HG02678 (cell line): ENCODE data around the gene C1orf159.
"Not testable (repeated sequence)": the region's sequence is repeated elsewhere in the genome, so short reads cannot be mapped to it uniquely, and the experiment has no call there.

Experiments used
- ATAC-seq: cut with Tn5 transposase; IDR thresholded peaks from one replicate; pipeline ENCODE4 v1.9.1; 2021; ENCODE audit warnings: mild to moderate bottlenecking, moderate library complexity; ENCODE audit not compliant: unreplicated experiment

C1orf159 gene

DNA sequence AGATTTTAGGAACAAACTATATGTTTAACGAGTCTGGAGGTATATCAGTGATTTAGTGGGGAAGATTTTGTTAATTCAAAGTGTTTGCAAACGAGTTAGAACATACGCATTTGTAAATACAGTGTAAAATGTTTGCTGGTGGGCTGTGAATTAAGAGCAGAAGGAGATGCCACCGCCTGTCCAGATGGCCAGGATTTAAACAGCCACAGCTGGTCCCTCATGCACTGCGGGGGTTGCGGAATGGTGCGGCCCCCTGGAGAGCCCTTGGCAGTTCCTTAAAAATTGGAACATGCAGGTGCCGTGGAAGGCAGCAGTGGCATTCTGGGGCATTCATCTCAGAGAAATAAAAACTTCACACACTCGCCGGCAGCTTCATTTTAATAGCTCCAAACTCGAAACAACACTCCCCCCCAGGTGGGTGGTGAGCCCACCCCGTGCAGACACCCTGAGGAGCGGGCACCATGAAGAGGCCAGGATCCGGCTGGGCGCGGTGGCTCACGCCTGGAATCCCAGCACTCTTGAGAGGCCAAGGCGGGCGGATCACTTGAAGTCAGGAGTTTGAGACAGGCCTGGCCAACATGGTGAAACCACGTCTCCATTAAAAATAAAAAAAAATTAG lies 3.5 kb upstream of the C1orf159 start:
- no peak for ATAC-seq

DNA sequence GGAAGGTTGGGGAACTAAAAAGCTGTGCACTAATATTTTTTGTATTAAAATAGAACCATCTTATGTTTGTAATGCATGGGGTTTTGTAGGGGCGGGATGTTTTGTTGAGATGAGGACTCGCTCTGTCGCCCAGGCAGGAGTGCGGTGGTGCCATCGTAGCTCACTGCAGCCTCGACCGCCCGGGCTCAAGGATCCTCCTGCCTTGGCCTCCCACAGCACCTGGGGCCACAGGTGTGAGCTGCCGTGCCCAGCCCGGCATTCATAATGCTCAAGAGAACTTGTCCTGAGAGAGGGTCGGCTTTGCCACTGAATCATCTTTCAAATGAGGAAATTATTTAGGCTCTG lies 3.0 kb upstream of the C1orf159 start:
- no peak for ATAC-seq

DNA sequence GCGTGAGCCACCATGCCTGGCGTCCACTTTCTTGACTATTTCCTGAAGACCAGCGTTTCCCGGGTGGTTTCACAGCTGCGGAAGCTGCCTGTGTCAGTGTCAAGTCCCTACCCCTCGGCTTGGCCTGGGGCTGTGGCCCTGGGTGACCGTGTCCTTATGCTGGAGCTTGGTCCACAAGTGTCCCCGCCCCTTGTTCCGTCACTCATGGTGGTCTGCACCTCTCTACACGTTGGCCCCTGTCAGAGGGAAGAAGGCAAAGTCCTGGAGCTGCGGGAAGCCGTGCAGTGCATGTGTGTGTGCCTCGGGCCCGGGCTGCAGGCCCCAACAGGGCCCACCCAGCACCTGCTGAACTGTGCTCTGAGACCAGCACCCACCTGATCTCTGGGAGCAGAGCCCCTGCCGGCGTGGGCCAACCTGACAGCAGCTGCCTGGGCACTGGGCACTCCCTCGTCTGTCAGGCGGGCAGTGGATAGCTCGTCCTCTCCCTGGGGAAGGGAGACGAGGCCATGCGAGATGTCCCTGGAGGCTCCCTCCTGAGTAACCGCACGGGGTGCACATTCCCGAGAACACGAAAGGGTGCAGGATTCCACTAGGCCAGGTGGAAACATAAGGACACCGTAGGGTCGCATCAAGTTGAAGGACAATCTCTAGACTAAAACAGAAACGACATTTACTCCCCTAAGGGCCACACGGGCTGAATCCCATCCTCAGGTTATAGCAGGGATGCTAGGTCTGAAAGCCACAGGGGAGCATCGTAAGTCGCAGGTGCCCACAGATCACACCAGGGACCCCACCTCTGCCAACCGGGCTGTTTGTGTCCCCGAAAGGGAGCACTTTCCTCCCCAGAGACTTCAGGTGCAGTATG lies 2.4 kb upstream of the C1orf159 start:
- no peak for ATAC-seq

DNA sequence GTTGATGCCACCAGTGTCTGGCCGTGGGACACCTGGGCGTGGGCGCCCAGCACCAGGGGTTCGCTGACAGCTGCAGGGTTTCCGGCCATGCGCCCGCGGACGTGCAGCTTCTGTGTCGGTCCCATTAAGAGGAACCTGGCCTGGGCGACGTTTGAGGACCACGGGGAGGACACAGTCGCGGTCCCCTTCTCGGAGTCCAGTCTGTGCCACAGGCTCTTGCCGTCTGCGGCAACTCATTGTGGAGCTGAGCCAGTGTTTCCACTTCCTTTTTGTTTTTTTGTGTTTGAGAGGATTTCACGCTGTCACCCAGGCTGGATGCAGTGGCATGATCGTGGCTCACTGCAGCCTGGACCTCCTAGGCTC lies 1.6 kb upstream of the C1orf159 start:
- ATAC-seq = no peak

DNA sequence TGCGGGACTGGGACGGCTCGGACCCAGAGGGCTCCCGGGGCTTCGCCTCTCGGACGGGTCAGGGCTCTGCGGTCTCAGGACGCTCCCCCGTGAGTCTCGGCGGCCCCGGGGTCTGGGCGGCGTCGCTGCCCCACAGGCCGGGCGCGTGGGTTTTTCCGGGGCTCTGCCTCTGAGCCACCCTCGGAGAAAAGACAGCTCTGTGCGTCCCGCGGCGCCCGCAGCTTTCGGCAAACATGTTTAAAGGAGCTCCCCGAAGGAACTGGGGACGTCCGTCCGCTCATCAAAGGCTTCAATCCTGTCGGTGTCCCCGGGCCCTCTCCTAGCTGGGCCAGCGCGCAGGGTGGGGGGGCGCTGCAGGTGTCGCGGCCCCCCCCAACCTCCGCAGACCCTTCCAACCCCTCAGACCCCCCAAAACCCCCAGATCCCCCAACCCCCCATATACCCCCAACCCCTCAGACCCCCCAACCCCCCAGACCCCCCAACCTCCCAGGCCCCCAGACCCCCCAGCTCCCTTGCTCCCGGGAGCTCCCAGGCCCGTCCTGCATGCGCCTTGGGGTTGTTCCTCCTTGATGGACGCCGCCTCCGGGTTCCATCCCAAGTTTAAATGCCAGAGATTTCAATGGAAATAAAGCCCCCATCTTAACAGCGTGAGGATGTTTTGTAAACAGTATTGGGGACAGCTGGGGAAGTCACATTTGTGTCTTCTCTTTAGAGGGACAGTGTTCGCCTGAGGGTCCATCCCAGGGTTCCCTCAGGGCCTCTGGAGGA lies 996 bp upstream of the C1orf159 start:
- no peak for ATAC-seq

DNA sequence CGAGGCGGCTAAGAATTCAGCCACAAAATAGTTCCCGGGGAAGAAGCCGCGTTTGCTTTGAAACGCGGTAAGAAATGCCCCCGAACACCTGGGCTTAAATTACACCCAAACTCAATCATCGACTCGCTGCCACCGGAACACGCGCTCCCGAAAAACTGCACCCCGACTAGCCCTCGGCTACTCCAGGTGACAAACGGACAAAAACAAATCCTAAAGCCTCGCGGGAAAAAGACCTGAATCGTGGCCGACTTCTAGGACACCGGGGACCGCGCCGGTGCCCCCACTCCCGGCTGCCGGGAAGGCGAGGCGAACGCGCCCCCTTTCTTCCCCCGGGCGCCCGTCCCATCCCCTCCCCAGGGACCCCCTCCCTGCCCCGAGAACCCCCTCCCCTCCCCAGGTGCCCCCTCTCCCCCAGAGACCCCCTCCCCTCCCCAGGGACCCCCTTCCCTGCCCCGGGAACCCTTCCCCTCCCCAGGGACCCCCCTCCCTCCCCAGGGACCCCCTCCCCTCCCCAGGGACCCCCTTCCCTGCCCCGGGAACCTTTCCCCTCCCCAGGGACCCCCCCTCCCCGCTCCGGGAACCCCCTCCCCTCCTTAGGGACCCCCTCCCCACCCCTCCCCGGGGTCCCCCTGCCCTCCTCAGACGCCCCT lies 628 bp downstream of the C1orf159 start:
- ATAC-seq = no peak

DNA sequence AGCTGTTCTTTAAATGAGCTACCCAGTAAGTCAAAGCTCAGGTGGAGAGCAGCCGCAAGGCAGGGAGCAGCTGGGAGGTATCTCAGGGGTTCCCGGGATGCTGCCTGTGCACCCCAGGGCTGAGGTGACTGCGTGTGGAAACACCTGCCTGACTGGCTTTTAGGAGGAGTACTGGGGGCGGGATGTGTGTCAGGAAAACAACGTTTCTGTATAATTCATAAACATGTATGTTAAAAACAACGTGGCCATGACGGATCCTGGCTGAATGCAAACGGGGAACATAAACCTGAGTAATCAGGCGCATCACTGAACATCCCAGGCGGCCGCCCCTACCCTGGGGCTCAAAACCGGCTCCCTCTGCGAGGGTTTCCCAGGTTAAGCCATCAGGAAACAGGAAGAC lies 1.5 kb downstream of the C1orf159 start:
- ATAC-seq = no peak

DNA sequence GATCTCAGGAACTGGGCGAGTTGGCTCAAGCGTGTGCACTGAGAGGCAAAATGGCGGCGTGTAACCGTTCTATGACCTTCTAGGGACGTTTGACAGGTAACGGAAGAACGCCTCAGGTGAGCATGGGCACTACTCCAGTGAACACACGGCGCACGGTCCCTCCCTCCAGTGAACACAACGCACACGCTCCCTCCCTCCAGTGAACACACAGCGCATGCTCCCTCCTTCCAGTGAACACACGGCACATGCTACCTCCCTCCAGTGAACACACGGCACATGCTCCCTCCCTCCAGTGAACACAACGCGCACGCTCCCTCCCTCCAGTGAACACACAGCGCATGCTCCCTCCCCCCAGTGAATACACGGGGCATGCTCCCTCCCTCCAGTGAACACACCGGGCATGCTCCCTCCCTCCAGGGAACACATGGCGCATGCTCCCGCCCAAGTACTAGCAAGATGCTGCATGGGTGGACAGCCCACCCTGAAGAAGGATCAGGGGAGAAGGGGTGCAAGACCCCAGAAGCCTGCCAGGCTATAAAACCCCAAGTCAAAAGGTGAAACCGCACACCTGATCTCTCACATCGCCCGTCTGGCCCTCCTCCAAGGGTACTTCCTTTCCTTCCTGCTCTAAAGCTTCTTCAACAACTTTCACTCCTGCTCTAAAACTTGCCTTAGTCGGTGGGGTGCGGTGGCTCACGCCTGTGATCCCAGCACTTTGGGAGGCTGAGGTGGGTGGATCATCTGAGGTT lies 3.5 kb downstream of the C1orf159 start:
- no peak for ATAC-seq

DNA sequence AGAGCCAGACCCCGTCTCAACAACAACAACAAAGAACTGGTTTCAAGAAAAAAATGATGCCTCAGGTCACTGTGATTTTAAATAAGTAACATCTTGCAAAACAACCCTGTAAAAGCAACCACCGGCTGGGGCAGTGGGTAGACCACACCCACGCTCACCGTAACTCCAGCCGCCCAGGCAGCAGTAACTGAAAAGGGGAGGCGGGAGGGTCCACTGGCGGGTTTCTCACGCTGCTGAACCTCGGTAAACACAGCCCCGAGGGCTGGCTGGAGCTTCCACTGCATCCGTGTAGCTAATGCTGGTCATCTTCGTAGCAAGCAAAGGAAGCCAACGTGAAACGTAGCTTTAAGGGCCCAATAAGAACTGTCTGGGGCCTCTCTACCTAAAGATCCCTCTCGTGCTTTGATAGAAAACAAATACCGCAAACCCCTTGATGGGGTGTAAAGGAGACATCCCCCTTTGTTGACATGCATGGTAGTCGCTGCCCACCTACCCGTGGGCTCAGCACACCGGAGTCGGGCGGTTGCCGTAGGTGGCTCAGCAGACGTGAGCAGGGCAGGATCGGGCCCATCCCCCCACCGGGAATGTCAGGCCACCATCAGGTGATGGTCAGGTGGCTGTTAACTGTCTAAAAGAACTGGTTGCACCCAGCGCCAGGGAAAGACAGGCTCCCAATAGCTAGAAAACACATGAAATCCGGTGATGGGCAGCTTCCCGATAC lies 4.2 kb downstream of the C1orf159 start:
- no peak for ATAC-seq

DNA sequence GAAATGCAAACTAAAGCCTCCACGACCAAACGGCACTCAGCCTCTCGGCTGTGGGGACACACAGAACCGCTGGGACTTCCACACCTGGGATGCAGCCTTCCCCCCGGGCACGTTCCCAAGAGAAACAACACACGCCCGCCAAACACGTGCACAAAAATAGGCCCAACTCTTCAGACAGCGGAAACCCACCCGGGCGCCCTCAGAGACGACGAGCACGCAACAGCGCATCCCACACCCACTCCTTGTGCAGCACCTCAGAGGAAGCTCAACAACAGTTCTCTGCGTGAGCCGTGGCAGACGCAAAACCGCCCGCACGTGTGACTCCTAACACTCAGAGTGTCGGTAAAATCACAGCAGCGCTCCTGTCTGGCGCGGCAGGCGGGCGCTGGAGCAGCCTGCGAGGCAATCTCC lies 5.3 kb downstream of the C1orf159 start:
- no peak for ATAC-seq

DNA sequence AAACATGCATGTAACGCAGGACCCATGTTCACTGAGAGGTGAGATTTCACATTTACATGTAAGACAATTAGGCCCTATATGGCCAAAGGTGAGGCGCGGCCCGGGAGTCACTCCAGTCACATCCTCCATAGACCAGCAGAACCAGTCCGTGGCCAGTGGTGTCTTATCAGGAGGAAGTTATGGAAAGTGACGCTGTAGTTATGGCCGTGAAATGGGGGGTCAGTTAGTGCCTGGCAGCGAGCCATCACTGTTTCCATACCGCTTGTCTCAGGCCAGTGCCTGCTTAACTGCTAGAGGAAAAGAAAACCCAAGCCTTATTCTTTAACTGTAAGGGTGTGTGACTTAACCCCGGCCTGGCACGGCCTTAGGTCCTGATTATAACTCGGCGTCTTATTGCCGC lies 6.1 kb downstream of the C1orf159 start:
- ATAC-seq = no peak

DNA sequence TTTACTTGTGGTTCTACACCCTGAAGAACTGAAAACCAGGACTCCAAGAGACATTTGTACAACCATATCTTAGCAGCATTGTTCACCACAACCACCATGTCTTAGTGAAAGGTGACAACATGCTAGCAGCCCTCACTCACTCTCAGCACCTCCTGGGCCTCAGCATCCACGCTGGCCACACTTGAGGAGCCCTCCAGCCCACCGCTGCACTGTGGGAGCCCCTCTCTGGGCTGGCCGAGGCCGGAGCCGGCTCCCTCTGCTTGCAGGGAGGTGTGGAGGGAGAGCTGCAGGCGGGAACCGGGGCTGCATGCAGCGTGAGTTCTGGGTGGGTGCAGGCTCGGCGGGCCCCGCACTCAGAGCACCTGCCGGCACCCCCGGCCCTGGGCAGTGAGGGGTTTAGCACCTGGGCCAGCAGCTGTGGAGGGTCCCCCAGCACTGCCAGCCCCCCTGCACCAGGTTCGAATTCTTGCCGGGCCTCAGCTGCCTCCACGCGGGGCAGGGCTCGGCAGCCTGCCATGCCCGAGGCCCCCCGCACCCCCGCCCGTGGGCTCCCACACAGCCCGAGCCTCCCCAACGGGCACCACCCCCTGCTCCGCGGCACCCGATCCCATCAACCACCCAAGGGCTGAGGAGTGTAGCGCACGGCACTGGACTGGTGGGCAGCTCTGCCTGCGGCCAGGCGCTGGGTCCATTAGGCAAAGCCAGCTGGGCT lies 9.2 kb downstream of the C1orf159 start:
- no peak for ATAC-seq

DNA sequence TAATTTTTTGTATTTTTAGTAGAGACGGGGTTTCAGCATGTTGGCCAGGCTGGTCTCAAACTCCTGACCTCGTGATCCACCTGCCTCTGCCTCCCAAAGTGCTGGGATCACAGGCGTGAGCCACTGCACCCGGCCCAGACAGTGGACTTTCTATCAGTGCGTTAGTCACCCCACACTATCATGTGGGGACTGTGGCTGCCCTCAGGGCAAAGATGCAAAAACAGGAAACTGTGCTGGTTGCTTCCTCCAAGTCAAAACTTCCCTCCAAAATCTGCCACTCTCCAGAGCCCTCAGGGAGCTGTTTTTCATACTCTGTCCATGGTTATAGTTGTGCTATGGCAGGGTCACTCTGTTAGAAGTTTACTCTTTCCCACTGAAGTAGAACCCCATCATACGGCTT lies 11.7 kb downstream of the C1orf159 start:
- ATAC-seq = not testable (repeated sequence)

DNA sequence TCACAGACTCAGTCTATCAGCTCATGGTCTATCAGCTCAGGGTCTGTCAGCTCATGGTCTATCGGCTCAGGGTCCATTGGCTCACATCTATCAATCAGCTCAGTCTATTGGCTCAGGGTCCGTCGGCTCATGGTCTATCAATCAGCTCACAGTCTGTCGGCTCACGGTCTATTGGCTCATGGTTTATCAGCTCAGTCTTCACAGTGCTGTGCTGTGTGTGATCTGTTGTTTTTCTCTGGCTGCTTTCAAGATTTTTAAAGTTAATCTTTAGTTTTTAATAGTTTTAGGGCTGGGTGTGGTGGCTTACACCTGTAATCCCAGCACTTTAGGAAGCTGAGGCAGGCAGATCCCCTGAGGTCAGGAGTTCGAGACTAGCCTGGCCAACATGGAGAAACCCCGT lies 14.4 kb downstream of the C1orf159 start:
- ATAC-seq = no peak

DNA sequence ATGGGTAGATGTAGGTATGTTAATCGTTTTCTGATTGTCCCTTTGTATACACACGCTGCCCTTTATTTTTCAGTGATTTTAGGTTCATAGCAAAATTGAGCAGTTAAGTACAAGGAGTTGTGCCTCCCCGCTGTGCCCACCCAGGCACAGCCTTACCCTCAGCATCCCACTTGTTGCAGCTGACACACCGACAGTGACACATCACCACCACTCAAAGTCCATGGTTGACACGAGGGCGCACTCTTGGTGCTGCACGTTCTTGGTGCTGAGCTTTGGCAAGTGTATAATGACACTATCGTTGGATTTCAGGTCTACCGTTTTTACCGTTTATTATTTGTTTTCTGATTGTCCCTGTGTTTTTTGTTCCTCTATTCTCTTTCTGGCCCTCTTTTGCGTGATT lies 15.6 kb downstream of the C1orf159 start:
- ATAC-seq = no peak

DNA sequence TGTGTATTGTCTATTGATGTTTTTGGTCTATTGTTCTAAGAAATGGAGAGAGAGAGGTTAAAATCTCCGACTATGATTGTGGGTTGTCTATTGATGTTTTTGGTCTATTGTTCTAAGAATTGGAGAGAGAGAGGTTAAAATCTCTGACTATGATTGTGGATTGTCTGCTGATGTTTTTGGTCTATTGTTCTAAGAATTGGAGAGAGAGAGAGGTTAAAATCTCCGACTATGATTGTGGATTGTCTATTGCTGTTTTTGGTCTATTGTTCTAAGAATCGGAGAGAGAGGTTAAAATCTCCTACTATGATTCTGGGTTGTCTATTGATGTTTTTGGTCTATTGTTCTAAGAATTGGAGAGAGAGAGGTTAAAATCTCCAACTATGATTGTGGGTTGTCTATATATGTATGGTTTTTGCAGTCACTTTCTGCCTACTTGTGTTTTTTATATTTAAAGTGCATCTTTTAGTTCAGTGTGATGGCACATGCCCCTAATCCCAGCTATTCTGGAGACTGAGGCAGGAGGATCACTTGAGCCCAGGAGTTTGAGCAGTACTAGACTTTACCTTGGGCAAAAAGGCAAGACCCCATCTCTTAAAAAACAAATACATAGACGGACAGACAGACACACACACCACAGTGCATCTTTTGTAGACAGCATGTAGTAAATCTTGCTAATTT lies 16.2 kb downstream of the C1orf159 start:
- no peak for ATAC-seq

DNA sequence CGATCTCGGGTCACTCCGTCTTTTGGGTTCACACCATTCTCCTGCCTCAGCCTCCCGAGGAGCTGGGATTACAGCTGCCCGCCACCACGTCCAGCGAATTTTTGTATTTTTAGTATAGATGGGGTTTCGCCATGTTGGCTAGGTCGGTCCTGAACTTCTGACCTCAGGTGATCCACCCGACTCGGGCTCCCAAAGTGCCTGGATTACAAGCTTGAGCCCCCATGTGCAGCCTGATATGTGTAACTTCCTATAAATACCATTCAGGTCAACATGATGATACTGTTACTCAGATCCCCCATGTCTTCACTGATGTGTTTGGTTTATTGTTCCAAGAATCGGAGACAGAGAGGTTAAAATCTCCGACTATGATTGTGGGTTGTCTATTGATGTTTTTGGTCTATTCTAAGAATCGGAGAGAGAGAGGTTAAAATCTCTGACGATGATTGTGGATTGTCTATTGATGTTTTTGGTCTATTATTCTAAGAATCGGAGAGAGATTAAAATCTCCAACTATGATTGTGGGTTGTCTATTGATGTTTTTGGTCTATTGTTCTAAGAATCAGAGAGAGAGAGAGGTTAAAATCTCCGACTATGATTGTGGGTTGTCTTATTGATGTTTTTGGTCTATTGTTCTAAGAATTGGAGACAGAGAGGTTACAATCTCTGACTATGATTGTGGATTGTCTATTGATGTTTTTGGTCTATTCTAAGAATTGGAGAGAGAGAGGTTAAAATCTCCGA lies 17.0 kb downstream of the C1orf159 start:
- ATAC-seq = no peak

DNA sequence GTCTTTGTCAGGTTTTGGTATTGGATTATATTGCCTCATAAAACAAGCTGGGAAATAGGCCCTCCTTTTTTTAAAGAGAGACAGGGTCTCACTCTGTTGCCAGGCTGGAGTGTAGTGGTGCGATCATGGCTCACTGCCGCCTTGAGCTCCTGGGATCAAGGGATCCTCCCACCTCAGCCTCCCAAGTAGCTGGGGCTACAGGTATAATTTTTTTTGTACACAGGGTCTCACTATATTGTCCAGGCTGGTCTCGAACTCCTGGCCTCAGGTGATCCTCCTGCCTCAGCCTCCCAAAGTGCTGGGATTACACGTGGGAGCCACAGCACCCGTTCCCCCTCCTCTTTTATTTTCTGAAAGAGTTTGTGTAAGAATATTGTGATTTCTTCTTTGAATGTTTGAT lies 19.8 kb downstream of the C1orf159 start:
- not testable (repeated sequence) for ATAC-seq
